Hematopoietic multipotent progenitor cell (in vitro differentiated cells): Measurements from ENCODE around the gene METTL9. TPM values are rescaled to one million over a fixed set of nuclear protein-coding genes. Genes with fewer than 3 reads are reported as not detected.
"Not testable (repeated sequence)": the region's sequence is repeated elsewhere in the genome, so short reads cannot be mapped to it uniquely, and the experiment has no call there.

Source experiments
- DNase-seq, 3 donors: peaks; one replicate each; pipeline ENCODE4 v3.0.0-alpha.2; 2011 to 2015; ENCODE audit warnings: low read depth in 2 of 3, low spot score in 2 of 3
- total RNA-seq: library from RNA; depleted of rRNA; stranded (reverse); fragments of >200 nt; gene quantifications from one replicate; pipeline ENCODE4 v1.2.3, GENCODE V29; 2012

METTL9 gene
- total RNA-seq, 1 donor, result 125 TPM

GRCh38 chr16:21654466-21654865 is 55.1 kb downstream of the METTL9 start:
- no peak for DNase-seq

- no peak for DNase-seq
Measured at GRCh38 chr16:21654881-21655280, 55.5 kb downstream of the METTL9 start.

- DNase-seq, result peak in 2 of 3 donors; percentile 57 to 77
Measured at GRCh38 chr16:21656795-21657768, 57.7 kb downstream of the METTL9 start.

DNA sequence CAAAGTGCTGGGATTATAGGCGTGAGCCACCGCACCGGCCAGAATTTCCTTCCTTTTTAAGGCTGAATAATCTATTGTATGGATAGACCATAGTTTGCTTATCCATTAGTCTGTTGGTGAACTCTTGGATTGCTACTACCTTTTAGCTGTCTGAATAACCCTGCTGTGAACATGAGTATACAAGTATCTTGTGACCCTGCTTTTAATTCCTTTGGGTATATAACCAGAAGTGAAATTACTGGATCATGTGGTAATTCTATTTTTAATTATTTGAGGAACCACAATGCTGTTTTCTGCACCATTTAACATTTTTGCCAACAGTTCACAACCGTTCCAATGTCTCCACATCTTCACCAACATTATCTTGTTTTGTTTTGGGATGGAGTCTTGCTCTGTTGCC is 59.7 kb downstream of the METTL9 start:
- no peak for DNase-seq

- peak in 2 of 3 donors; percentile 36 to 52 for DNase-seq
Measured at GRCh38 chr16:21663889-21664647, 64.7 kb downstream of the METTL9 start, which contains the start of gene OTOA. Gene OTOA, plus strand, starts transcription at chr16:21663968. Its CDS starts 14,547 bp downstream, at chr16:21678515.

DNA sequence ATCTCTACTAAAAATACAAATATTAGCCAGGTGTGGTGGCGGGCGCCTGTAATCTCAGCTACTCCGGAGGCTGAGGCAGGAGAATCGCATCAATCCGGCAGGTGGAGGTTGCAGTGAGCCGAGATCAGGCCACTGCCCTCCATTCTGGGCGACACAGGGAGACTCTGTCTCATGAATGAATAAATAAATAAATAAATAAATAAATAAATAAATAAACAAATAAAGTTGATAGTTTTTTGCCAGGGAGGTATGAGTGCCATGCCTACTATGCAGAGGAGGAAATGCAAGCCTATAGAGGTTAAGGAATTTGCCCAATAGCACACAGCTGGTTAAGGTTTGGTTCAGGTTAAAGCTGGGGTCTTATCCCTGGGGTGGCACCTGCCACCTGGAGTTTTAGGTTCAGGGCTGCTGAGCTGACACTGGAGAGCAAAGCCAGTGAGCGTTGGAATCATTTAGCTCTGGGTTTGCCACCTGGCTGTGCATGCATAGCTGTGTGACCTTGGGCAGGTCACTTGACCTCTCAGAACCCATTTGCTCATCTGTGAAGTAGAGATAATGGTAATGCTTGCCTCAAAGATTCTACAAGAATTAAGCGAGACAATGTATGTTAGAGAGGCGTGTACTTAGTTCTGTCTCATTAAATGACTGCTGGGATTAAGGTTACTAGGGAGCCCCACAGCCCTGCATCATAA is 65.6 kb downstream of the METTL9 start:
- no peak for DNase-seq

GRCh38 chr16:21666772-21667171 is 67.4 kb downstream of the METTL9 start:
- DNase-seq, result no peak

DNA sequence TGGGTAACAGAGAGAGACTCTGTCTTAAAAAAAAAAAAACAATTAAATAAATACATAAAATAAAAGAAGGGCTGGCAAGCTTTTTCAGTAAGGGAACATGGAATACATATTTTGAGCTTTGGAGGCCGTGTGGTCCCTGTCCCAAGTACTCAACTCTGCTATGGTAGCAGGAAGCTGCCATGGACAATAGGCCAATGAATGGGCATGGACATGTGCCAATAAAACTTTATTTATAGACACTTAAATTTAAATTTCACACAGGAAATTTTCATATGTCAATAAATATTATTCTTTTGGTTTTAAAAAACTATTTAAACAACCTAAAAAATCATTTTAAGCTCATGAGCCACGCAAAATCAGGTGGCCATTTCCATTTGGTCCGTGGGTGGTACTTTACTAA is 68.2 kb downstream of the METTL9 start:
- no peak for DNase-seq

DNA sequence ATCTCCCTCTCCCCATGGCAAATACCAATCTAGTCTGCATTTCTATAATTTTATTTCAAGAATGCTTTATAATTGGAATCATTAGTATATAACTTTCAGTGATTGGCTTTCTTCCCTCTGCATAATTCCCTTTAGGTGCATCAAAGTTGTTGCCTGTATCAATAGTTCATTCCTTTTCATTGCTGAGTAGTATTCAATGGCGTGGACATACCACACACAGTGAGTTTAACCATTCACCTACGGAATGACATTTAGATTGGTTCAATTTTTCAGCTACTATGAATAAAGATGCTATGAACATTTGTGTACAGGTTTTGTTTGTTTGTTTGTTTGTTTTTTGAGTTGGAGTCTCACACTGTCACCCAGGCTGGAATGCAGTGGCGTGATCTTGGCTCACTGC is 74.1 kb downstream of the METTL9 start:
- DNase-seq, result no peak

DNA sequence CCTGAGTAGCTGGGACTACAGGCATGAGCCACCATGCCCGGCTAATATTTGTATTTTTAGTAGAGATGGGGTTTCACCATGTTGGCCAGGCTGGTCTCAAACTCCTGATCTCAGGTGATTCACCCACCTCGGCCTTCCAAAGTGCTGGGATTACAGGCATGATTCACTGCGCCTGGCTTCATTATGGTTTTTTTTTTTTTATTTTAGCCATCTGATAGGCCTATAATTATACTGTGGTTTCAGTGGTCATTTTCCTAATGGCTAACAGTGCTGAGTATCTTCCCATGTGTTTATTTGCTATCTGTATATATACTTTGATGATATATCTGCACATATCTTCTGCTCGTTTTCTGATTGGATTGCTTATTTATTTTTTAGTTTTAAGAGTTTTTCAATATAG is 75.1 kb downstream of the METTL9 start:
- not testable (repeated sequence) for DNase-seq

GRCh38 chr16:21680714-21681113 is 81.3 kb downstream of the METTL9 start:
- not testable (repeated sequence) for DNase-seq

- no peak for DNase-seq
Measured at GRCh38 chr16:21683184-21683583, 83.8 kb downstream of the METTL9 start.

- DNase-seq, result peak in 2 of 3 donors; percentile 22 to 41
Measured at GRCh38 chr16:21684199-21684598, 84.8 kb downstream of the METTL9 start.

DNA sequence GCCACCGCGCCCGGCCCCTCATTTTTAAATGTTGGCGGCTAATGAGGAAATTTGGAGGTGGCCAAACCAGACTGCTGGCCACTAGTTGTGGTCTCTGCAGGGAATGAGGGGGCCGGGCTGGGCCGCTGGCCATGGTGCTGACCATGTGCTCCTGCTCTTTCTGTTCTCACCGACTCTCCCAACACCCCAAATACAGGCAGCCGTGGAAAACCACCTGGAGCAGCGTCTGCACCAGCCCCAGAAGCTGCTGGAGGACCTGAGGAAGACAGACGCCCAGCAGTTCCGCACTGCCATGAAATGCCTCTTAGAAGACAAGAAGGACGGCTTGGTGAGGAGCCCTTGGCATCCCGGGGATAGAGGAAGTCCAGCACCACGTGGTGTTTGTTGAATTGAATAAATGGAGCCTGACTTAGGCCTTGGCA is 85.7 kb downstream of the METTL9 start:
- no peak for DNase-seq

- no peak for DNase-seq
Measured at GRCh38 chr16:21689107-21689506, 89.7 kb downstream of the METTL9 start.

GRCh38 chr16:21690967-21691366 is 91.6 kb downstream of the METTL9 start:
- not testable (repeated sequence) for DNase-seq

DNA sequence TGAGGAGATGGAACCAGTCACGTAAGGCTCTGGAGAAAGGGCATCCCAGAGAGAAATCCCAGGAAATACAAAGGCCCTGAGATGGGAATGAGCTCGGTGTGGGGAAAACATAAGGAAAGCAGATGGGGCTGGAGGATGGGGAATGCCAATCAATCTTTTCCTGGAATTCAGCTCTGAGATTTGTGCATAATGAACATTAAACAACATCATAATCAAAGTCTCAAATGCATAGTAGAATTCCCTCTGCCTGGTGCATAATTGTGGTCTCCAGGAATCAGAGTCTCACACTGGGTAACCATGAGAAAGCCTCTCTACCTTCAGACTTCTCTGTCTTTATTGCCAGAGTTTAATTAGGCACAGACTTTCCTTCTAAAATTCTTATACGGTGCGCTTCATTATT is 95.2 kb downstream of the METTL9 start:
- DNase-seq, result no peak

GRCh38 chr16:21697032-21697431 is 97.7 kb downstream of the METTL9 start:
- DNase-seq, result no peak

DNA sequence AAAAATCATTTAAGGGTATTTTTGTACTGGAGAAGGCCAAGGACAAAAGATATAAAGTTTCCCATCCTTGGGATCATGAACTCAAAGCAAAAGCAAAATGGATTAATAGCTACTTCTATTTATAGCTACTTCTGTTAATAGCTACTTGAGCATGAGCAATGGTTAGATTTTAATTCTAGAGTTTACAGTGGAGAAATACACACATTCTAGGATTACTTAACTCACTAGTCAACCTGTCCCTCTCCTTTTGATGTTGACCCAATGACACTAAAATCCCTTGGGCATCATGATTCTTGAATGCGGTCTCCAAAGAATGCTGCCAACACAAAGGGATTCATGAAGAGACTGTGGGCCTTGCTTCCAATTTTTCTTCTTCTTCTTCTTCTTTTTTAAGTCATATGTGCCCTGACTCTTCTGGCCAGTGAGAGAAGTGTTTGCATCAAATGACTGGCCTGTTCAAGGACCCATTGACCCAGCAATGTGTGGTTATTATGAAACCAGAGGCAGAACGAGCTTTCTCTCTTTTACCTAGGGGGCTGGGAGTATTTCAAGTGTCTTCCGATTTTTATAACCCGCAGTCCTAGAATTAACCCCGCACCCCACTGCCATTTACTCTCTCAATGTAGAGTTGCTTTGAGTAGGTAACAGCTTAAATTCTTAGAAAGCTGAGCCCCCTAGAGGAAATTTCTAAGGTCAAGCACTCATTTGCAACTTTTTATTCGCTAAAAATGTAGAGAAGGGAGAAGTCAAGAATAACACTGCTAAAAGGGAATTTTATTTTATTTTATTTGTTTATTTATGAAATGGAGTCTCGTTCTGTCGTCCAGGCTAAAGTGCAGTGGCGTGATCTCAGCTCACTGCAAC is 99.0 kb downstream of the METTL9 start:
- DNase-seq, result no peak

GRCh38 chr16:21701271-21701670 is 101.9 kb downstream of the METTL9 start:
- DNase-seq, result no peak
